GM12864 (cell line): ENCODE results near the gene ARAP1.

ENCODE experiments used
- DNase-seq: peaks from one replicate; pipeline ENCODE4 v3.0.0-alpha.2; 2011; ENCODE audit warnings: low read depth
- H3K4me3 ChIP-seq: 2 replicates; pipeline ENCODE4 v1.5.1; 2011; ENCODE audit warnings: mild to moderate bottlenecking, low read depth, low read length, control low read depth
- TF ChIP-seq, protein P1 (sequence below): IDR thresholded peaks from 2 replicates; pipeline ENCODE4 v1.5.1; 2011; ENCODE audit warnings: low read depth, mild to moderate bottlenecking, moderate library complexity, low read length, control low read depth, inconsistent platforms; ENCODE audit errors: missing control alignments

The ARAP1 gene

DNA sequence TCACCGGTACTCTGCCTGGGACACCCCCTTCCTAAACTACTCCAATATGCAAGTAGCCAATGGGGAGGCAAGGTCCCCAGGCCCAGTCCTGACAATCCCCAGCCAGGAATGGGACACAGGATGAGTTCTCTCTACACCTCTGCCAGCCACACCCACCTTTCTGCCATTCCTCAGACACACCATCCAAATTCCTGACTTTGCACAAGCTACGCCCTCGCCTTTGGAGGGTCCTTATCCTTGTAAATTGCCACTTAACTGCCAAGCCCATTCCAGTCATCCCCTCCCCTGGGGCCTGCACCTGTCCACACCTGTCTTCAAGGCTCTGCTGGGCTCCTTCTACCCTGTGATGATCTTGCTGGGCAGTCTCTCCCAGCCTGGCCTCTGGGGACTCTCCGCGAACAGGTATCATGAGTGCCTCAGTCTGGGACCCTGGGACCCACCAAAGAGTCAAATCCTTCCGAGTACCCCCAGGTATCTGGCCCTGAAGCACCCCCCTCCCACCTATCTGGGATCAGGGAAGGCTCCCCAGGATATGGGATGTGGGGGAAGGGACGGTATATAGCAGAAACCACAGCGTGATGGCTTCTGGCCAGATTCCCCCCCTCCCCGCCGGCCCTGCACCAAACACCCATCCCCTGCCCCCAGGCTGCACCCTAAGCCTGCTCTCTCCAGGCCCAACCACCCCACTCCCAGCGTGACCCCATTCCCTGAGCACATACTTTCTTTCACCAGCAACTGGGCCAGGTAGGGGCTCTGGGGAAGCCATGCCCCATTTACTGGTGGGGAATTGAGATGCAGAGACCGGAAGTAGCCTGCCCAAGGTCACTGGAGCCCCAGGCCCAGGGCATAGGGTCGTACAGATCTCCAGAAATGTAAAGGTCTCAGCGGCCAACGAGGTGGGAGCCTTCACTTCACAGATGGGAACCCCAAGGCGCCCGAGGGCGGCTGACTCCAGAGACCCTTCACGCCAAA is 806 bp downstream of the ARAP1 start:
- no peak for DNase-seq
- TF ChIP-seq, protein P1, sequence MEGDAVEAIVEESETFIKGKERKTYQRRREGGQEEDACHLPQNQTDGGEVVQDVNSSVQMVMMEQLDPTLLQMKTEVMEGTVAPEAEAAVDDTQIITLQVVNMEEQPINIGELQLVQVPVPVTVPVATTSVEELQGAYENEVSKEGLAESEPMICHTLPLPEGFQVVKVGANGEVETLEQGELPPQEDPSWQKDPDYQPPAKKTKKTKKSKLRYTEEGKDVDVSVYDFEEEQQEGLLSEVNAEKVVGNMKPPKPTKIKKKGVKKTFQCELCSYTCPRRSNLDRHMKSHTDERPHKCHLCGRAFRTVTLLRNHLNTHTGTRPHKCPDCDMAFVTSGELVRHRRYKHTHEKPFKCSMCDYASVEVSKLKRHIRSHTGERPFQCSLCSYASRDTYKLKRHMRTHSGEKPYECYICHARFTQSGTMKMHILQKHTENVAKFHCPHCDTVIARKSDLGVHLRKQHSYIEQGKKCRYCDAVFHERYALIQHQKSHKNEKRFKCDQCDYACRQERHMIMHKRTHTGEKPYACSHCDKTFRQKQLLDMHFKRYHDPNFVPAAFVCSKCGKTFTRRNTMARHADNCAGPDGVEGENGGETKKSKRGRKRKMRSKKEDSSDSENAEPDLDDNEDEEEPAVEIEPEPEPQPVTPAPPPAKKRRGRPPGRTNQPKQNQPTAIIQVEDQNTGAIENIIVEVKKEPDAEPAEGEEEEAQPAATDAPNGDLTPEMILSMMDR, result no peak
- peak overlapping the region; percentile 93 for H3K4me3 ChIP-seq

DNA sequence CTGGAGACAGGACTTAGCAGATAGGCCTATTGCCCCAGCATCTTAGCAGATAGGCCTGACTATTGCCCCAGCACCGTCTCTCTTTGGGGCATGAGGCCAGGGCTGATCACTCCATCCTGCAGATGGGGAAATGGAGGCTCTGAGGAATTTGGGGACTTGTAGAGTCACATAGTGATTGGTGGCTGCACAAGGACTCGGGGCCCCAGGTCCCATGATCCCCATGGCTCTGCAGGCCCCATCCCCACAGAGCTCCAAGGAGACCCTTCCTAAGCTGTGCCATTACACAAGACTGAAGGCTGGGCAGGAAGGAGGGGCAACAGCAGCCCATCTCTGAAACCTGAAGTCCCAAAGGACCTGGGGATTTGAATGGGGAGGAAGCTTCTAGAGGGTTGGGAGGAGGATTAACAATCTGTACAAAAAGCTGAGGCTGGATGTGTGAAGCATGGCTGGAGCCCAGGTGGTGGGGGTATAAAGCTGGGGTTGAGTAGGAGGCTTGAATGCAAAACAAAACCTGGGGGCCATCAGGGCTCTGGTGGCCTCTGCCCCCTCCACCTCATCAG is 1.6 kb downstream of the ARAP1 start:
- TF ChIP-seq, protein P1, result no peak
- H3K4me3 ChIP-seq, result peak overlapping the region; percentile 93
- no peak for DNase-seq

DNA sequence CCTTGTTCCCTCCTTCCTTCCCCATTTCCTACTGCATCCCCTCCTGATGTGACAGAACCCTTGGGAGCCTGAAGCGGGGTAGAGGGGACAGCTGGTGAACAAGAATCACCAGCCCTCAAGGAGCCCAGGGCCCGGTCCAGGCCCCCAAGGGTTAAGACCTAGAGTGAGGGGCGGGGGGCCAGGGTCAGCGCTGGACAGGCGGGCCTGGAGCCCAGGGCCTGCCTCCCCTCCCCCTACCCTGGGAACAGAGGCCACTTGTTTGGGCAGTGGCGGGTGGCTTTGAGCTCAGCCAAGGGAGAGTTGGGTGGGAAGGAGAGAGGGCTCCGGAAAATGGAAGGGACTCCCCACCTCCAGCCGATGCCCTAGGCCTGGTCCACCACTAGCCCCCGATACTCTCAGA is 2.1 kb downstream of the ARAP1 start:
- TF ChIP-seq, protein P1, result no peak
- DNase-seq, result no peak
- H3K4me3 ChIP-seq, result no peak overlapping the region

DNA sequence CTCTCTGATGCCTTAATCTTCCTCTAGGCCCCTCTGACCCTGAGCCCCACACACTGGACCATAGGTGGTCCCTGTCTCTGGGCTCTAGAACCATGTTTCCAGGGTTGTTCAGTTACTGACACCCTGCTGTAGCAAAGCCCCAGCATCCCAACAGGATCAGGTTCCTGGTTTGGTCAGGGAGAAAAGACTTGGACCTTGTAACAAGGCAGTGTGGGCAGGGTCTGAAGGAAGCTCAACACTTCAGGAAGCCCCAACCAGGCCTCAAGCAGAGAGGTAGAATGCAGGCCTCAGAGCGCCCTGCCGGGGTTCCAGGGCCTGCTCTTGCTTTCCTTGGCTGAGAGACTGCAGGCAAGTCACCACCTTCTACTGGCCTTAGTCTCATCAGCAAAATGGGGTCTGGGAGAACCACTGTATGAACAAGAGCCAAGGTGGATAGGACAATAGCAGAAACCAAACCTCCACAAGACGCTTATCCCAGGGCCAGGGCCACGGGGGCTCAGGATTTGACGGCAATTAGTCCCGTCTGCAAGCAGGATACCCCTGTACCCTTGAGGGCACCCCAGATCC is 4.8 kb downstream of the ARAP1 start:
- no peak overlapping the region for H3K4me3 ChIP-seq
- DNase-seq, result no peak
- TF ChIP-seq, protein P1, result no peak

DNA sequence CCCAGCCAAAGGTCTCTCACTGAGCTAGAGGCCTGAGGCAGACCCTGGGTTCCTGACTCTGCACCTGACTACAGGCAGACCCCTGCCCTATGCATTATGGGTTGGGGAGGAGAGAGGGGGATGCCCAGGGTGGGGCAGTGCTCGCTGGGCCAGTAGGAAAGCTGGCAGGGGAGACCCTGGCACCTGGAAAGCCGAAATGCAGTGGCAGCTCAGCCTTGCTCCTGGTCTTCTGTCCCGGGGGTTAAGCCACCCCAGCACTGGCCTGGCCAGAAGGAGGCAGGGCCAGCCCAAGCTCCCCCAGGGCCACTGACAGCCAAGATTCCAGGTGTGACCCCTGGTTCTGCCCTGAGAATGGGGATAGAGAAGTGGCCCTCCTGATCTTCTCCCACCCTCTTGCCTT is 5.4 kb downstream of the ARAP1 start:
- no peak for DNase-seq
- TF ChIP-seq, protein P1, result no peak
- H3K4me3 ChIP-seq, result no peak overlapping the region

DNA sequence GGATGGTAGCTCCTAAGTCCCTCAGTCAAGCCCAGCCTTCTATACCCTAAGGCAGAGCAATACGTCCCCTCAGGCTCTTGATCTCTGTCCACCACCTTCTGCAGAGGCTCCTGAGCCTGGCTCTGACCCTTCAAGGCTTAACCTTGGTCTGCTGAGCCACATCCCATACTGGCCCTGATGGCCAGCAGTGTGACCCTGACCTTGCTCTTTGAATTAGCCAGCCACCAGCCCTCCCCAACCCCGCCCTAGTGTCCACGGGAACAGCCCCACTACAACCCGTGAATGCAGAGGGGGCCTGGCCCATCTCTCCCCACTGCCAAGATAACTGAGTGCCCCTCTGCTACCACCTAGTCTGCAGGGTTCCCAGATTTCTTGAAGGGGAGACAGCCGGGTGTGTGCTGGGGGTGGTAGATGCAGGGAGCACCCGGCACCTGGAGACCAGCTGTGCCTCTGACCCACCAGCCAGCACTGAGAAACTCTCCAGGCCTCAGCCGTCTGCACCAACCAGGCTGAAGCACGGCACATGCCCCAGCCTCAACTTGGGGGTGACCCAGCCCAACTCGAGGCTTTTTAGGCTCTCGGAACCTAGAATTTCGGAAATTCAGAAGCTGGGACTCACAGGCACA is 6.2 kb downstream of the ARAP1 start:
- H3K4me3 ChIP-seq, result no peak overlapping the region
- TF ChIP-seq, protein P1, result no peak
- no peak for DNase-seq
